SK-N-SH (cell line): ENCODE measurements around the gene TADA3. TPM values are rescaled to one million over a fixed set of nuclear protein-coding genes. Genes with fewer than 3 reads are reported as not detected.

Source experiments
- CTCF ChIA-PET: fragments of 300-600, 350-600 bp; formaldehyde crosslinking; extraction: SDS; loops from one replicate; lab custom pipeline; 2021; lab: Yijun Ruan, JAX
- POLR2A ChIA-PET: fragments of 350-600 bp; sonication (Branson Sonifier 250); formaldehyde crosslinking; extraction: SDS; loops from one replicate; lab custom pipeline; 2020; ENCODE audit warnings: antibody characterized with exemption, inconsistent platforms; lab: Yijun Ruan, JAX
- DNase-seq: peaks from one replicate; pipeline ENCODE4 v3.0.0; 2012
- H2AFZ ChIP-seq: fragments of 200-600 bp; sonication (generic); 2 replicates; pipeline ENCODE4 v1.8.1; 2016; ENCODE audit warnings: antibody characterized with exemption, mild to moderate bottlenecking, low read depth
- H3F3A ChIP-seq: fragments of 200-600 bp; sonication (generic); replicated peaks from 2 replicates; pipeline ENCODE3; 2016; ENCODE audit warnings: antibody characterized with exemption, mild to moderate bottlenecking; ENCODE audit not compliant: insufficient read depth
- H3K27ac ChIP-seq, 2 experiments: fragments of 200-500 bp in 1 of 2; fragments of 200-600 bp in 1 of 2; sonication (Bioruptor generic) in 1 of 2; sonication (generic), shearing (Covaris generic) in 1 of 2; 2 replicates each; pipeline versions ENCODE4 v1.5.1 to v1.6.1; 2014 to 2016; ENCODE audit warnings: low read depth in 2 of 2, inconsistent platforms in 1 of 2, low read length in 1 of 2, mild to moderate bottlenecking in 1 of 2, mixed read lengths in 1 of 2
- H3K27me3 ChIP-seq: fragments of 200-600 bp; sonication (generic), shearing (Covaris generic); 2 replicates; pipeline ENCODE4 v1.6.1; 2016; ENCODE audit warnings: mixed run types; ENCODE audit not compliant: insufficient read depth
- H3K36me3 ChIP-seq, 2 experiments: fragments of 200-500 bp in 1 of 2; fragments of 200-600 bp in 1 of 2; sonication (Bioruptor generic) in 1 of 2; sonication (generic) in 1 of 2; replicated peaks in 1 of 2; 2 replicates each; pipeline versions ENCODE3 to v1.5.1; 2014 to 2016; ENCODE audit warnings: low read length in 1 of 2, mild to moderate bottlenecking in 1 of 2; ENCODE audit not compliant: insufficient read depth in 2 of 2, control insufficient read depth in 1 of 2
- H3K4me1 ChIP-seq, 2 experiments: fragments of 200-500 bp in 1 of 2; fragments of 200-600 bp in 1 of 2; sonication (Bioruptor generic) in 1 of 2; sonication (generic), shearing (Covaris generic) in 1 of 2; 2 replicates each; pipeline versions ENCODE4 v1.5.1 to v1.6.1; 2014 to 2016; ENCODE audit warnings: low read depth in 1 of 2, low read length in 1 of 2, mixed run types in 1 of 2; ENCODE audit not compliant: insufficient read depth in 2 of 2, control insufficient read depth in 1 of 2
- H3K4me2 ChIP-seq: fragments of 200-600 bp; sonication (generic), shearing (Covaris generic); 2 replicates; pipeline ENCODE4 v1.6.1; 2017; ENCODE audit warnings: mixed run types
- H3K4me3 ChIP-seq, 2 experiments: fragments of 200-500 bp in 1 of 2; fragments of 200-600 bp in 1 of 2; sonication (Bioruptor generic) in 1 of 2; sonication (generic), shearing (Covaris generic) in 1 of 2; 2 replicates each; pipeline versions ENCODE4 v1.5.1 to v1.8.1; 2014 to 2016; ENCODE audit warnings: low read depth in 2 of 2, inconsistent platforms in 1 of 2, low read length in 1 of 2, mild to moderate bottlenecking in 1 of 2, mixed read lengths in 1 of 2, moderate library complexity in 1 of 2
- H3K79me2 ChIP-seq: fragments of 200-600 bp; sonication (generic); 2 replicates; pipeline ENCODE4 v1.8.1; 2017; ENCODE audit warnings: mild to moderate bottlenecking; ENCODE audit not compliant: insufficient read depth
- H3K9ac ChIP-seq: fragments of 200-600 bp; sonication (generic); 2 replicates; pipeline ENCODE4 v1.6.1; 2017; ENCODE audit warnings: mixed run types
- H3K9me2 ChIP-seq: fragments of 200-600 bp; sonication (generic); 2 replicates; pipeline ENCODE4 v1.6.1; 2017; ENCODE audit warnings: mixed run types
- H3K9me3 ChIP-seq: fragments of 200-600 bp; sonication (generic); 2 replicates; pipeline ENCODE4 v1.6.1; 2017; ENCODE audit warnings: mixed run types, mild to moderate bottlenecking, moderate library complexity
- H4K20me1 ChIP-seq: fragments of 200-600 bp; sonication (generic); 2 replicates; pipeline ENCODE4 v1.6.1; 2017; ENCODE audit warnings: mild to moderate bottlenecking, mixed run types; ENCODE audit not compliant: insufficient read depth
- ELF1 ChIP-seq: IDR thresholded peaks from 2 replicates; pipeline ENCODE4 v1.4.0; 2012
- EP300 ChIP-seq, 2 experiments: IDR thresholded peaks; 2 replicates each; pipeline versions ENCODE4 v1.4.0 to v1.6.1; 2012; ENCODE audit warnings: borderline replicate concordance in 1 of 2, low read depth in 1 of 2, low read length in 1 of 2
- FOXJ3 ChIP-seq: sonication (generic); formaldehyde crosslinking; IDR thresholded peaks from 2 replicates; pipeline ENCODE4 v1.5.1; 2020; ENCODE audit warnings: mild to moderate bottlenecking, missing genetic modification reagents
- FOXM1 ChIP-seq: IDR thresholded peaks from 2 replicates; pipeline ENCODE4 v1.4.0; 2012; ENCODE audit warnings: low read depth, mild to moderate bottlenecking
- TCF12 ChIP-seq: IDR thresholded peaks from 2 replicates; pipeline ENCODE4 v1.4.0; 2012
- YY1 ChIP-seq: IDR thresholded peaks from 2 replicates; pipeline ENCODE4 v1.4.0; 2012; ENCODE audit warnings: low read depth, mild to moderate bottlenecking
- WGBS: methylation state at CpG from one replicate; pipeline ENCODE4 v1.1.6; 2017; ENCODE audit warnings: low lambda C conversion rate; 5-methylcytosine and 5-hydroxymethylcytosine counted together
- polyA plus RNA-seq, 3 experiments: library from polyadenylated mRNA; depleted of rRNA; stranded (reverse); fragments of >200 nt; gene quantifications; 2 replicates each; pipeline ENCODE4 v1.2.3, GENCODE V29; 2012
- TF ChIP-seq, protein P1 (sequence below): fragments of 150-350 bp; IDR thresholded peaks from 2 replicates; pipeline ENCODE4 v1.6.1; 2017; ENCODE audit warnings: antibody characterized with exemption, low read length, low read depth, borderline replicate concordance
- TF ChIP-seq, protein P2 (sequence below): fragments of 150-350 bp; IDR thresholded peaks from 2 replicates; pipeline ENCODE4 v1.6.1; 2016; ENCODE audit warnings: mild to moderate bottlenecking, low read depth, low read length
- TF ChIP-seq, protein P3 (sequence below): IDR thresholded peaks from 2 replicates; pipeline ENCODE4 v1.4.0; 2012; ENCODE audit warnings: low read depth, borderline replicate concordance

The TADA3 gene
- polyA plus RNA-seq, 1 of the 3 experiments (the other 2 are of a cell fraction), result 102 TPM

DNA sequence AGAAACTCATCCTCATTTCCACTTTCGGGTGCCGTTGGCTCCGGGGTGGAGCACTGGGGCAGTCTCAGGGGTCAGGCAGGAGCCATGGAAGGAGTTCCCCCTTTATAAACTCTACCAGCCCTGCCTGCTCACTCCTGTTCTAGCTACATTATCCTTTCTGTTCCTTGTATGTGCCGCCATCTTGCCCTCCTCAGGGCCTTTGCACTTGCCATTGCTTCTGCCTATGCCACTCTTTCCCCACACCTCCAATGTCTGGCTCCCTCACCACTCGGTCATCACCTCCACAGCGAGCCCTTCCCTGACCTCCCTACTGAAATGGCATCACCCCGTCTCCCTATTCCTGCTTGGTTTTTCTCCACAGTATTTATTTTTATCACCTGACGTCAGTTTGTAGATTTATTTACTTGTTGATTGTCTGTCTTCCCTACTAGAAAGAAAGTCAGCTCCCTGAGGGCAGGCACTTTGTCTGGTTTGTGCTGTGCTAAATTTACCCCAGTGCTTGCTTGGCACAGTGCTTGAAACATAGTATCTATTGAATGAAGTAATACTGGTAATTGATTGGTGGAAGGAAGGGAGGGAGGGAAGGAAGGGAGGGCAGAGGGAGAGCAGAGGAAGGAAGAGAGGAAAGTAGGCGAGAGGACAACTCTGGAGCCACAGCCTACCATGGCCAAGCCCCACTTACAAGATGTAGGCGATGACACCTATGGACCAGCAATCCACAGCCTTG lies 31.3 kb downstream of the TADA3 start:
- DNase-seq, result no peak
- H2AFZ ChIP-seq, result no peak overlapping the region
- H3K36me3 ChIP-seq, result peaks cover 20 to 24% of the 10 kb centered on the region in 2 experiments
- H3K9me3 ChIP-seq, result no peaks in the 10 kb centered on the region
- no peak overlapping the region for H3K9ac ChIP-seq
- no peak for TF ChIP-seq ELF1
- TF ChIP-seq, protein P1, sequence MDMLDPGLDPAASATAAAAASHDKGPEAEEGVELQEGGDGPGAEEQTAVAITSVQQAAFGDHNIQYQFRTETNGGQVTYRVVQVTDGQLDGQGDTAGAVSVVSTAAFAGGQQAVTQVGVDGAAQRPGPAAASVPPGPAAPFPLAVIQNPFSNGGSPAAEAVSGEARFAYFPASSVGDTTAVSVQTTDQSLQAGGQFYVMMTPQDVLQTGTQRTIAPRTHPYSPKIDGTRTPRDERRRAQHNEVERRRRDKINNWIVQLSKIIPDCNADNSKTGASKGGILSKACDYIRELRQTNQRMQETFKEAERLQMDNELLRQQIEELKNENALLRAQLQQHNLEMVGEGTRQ, result no peak
- no peak for TF ChIP-seq TCF12
- no peak for TF ChIP-seq YY1
- TF ChIP-seq, protein P2, sequence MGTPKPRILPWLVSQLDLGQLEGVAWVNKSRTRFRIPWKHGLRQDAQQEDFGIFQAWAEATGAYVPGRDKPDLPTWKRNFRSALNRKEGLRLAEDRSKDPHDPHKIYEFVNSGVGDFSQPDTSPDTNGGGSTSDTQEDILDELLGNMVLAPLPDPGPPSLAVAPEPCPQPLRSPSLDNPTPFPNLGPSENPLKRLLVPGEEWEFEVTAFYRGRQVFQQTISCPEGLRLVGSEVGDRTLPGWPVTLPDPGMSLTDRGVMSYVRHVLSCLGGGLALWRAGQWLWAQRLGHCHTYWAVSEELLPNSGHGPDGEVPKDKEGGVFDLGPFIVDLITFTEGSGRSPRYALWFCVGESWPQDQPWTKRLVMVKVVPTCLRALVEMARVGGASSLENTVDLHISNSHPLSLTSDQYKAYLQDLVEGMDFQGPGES, result no peak
- TF ChIP-seq, protein P3, sequence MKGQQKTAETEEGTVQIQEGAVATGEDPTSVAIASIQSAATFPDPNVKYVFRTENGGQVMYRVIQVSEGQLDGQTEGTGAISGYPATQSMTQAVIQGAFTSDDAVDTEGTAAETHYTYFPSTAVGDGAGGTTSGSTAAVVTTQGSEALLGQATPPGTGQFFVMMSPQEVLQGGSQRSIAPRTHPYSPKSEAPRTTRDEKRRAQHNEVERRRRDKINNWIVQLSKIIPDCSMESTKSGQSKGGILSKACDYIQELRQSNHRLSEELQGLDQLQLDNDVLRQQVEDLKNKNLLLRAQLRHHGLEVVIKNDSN, result no peak
- TF ChIP-seq FOXJ3 (CRISPR knock-in tag), result no peak
- no peak for TF ChIP-seq FOXM1
- TF ChIP-seq, all 33 proteins: peak for 0
- H3K79me2 ChIP-seq, result no peaks in the 10 kb centered on the region
- H3K4me3 ChIP-seq, result no peak overlapping the region
- no peaks in the 10 kb centered on the region for H3K27me3 ChIP-seq
- 98% methylated on average over 7 of the region's 10 CpGs for WGBS
- H3K27ac ChIP-seq, result no peak overlapping the region
- H3F3A ChIP-seq, result no peaks in the 10 kb centered on the region
- H3K9me2 ChIP-seq, result no peaks in the 10 kb centered on the region
- no peaks in the 10 kb centered on the region; a peak in 1 of 4 replicates for H3K4me1 ChIP-seq
- H3K4me2 ChIP-seq, result no peak overlapping the region
- POLR2A ChIA-PET, result interaction anchor here (0.6 kb wide), 1 partner anchor 24 kb away, joined by 3 read pairs; no protein-coding TSS in a partner anchor
- no peaks in the 10 kb centered on the region for H4K20me1 ChIP-seq
- CTCF ChIA-PET, result no interaction called here

DNA sequence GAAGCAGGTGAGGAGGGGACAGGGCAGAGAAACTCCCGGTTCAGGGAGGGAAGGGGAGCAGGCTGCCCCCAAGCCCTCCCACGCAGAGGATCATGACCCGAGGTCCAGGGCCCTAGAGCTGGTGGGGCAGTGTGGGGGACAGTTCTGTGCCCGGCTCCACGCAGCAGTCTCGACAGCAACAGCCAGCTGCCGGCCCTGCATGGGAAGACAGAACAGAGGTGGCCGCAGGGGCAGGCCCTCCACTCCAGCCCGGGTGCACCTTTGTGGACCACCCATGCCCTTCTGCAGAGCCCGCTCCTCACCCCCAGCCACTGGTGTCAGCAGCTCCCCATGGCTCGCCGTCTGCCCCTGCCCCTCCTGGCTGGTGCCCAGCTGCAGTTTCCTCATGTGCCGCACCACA lies 34.8 kb downstream of the TADA3 start:
- H3K4me1 ChIP-seq, result no peaks in the 10 kb centered on the region
- H3F3A ChIP-seq, result no peaks in the 10 kb centered on the region
- no peak overlapping the region for H3K4me2 ChIP-seq
- no peaks in the 10 kb centered on the region for H3K27me3 ChIP-seq
- POLR2A ChIA-PET, result interaction anchor here (0.6 kb wide), 1 partner anchor 546 kb away, joined by 3 read pairs; no protein-coding TSS in a partner anchor
- H3K9me2 ChIP-seq, result no peaks in the 10 kb centered on the region
- no peak overlapping the region for H3K4me3 ChIP-seq
- no peak for TF ChIP-seq EP300 (IDR thresholded peaks at IDR 0.05; ENCODE audit: borderline replicate concordance in 1 of 2, low read depth in 1 of 2, low read length in 1 of 2)
- H2AFZ ChIP-seq, result no peak overlapping the region
- no peaks in the 10 kb centered on the region for H3K9me3 ChIP-seq
- no peaks in the 10 kb centered on the region for H3K79me2 ChIP-seq
- peaks cover 24 to 29% of the 10 kb centered on the region in 2 experiments for H3K36me3 ChIP-seq
- no peak for DNase-seq
- 94% methylated on average over 7 of the region's 13 CpGs for WGBS
- no peak overlapping the region for H3K27ac ChIP-seq
- H3K9ac ChIP-seq, result no peak overlapping the region
- no peaks in the 10 kb centered on the region for H4K20me1 ChIP-seq
- CTCF ChIA-PET, result no interaction called here
